ENCODE measurements around the gene FUT7. TPM values are rescaled to one million over a fixed set of nuclear protein-coding genes. Genes with fewer than 3 reads are reported as not detected.
A peak's percentile ranks its signal among the peaks of the same experiment; 100 is the strongest.

Gene FUT7
- total RNA-seq, 6 donors from 2014 or later = 0.94 to 2.3 (median 2.0) TPM; not detected in 1

- no peak for TF ChIP-seq POLR2A (IDR thresholded peaks at IDR 0.05)
- TF ChIP-seq EP300 (IDR thresholded peaks at IDR 0.05) = no peak
- TF ChIP-seq CTCF (IDR thresholded peaks at IDR 0.05) = no peak
- TF ChIP-seq POLR2AphosphoS5 (IDR thresholded peaks at IDR 0.05) = no peak
- H3K27me3 ChIP-seq = no peaks in the 10 kb centered on the region
- peaks cover 0 to 35% (median 21%) of the 10 kb centered on the region in 4 donors for H3K36me3 ChIP-seq
- H3K9me3 ChIP-seq = no peaks in the 10 kb centered on the region
- no peak overlapping the region for H3K4me3 ChIP-seq
- H3K27ac ChIP-seq = no peak overlapping the region
- no peak for ATAC-seq (ENCODE audit: low FRiP score in 2 of 2)
- H3K4me1 ChIP-seq = peaks cover 23 to 39% (median 34%) of the 10 kb centered on the region in 4 donors
- 73 to 83% methylated on average over 7 to 13 of the region's 13 CpGs for WGBS, 2 donors
- peak in 1 of 2 donors; percentile 69 for DNase-seq
Observed at GRCh38 chr9:137037035-137037434, 5.1 kb upstream of the FUT7 start.

- 74 to 89% methylated on average over 8 of the region's 8 CpGs for WGBS, 2 donors
- Histone ChIP-seq H3K36me3 (peaks cover 0 to 35% (median 21%) of the 10 kb centered on the region in 4 donors), H3K4me1 (peaks cover 23 to 41% (median 30%) of the 10 kb centered on the region in 4 donors), H3K27ac (peak overlapping the region in 2 of 4 donors; percentile 8 to 79), H3K9me3 (no peaks in the 10 kb centered on the region), H3K4me3 (no peak overlapping the region), H3K27me3 (no peaks in the 10 kb centered on the region)
- TF ChIP-seq CTCF (IDR thresholded peaks at IDR 0.05) = no peak
- no peak for TF ChIP-seq POLR2A (IDR thresholded peaks at IDR 0.05)
- TF ChIP-seq POLR2AphosphoS5 (IDR thresholded peaks at IDR 0.05) = no peak
- TF ChIP-seq EP300 (IDR thresholded peaks at IDR 0.05) = no peak
- ATAC-seq (ENCODE audit: low FRiP score in 2 of 2) (no peak), DNase-seq (peak in 1 of 2 donors; percentile 52)
Observed at GRCh38 chr9:137035937-137036336, 4.0 kb upstream of the FUT7 start.

GRCh38 chr9:137035507-137035834 is 3.6 kb upstream of the FUT7 start:
- no peaks in the 10 kb centered on the region for H3K9me3 ChIP-seq
- no peak overlapping the region for H3K4me3 ChIP-seq
- ATAC-seq (ENCODE audit: low FRiP score in 2 of 2) (peak in 1 of 2 donors; percentile 0), DNase-seq (no peak)
- H3K36me3 ChIP-seq = peaks cover 0 to 32% (median 19%) of the 10 kb centered on the region in 4 donors
- TF ChIP-seq CTCF (IDR thresholded peaks at IDR 0.05) (peak in 2 of 6 experiments; percentile 8 to 31), POLR2A (IDR thresholded peaks at IDR 0.05) (no peak), EP300 (IDR thresholded peaks at IDR 0.05) (no peak), POLR2AphosphoS5 (IDR thresholded peaks at IDR 0.05) (no peak)
- peaks cover 21 to 41% (median 32%) of the 10 kb centered on the region in 4 donors for H3K4me1 ChIP-seq
- H3K27me3 ChIP-seq = no peaks in the 10 kb centered on the region
- peak overlapping the region in 1 of 4 donors; percentile 79 for H3K27ac ChIP-seq
- WGBS, 2 donors = 32% methylated on average over 8 of the region's 9 CpGs; no CpG with 5 or more reads in 1 of the 2 donors

GRCh38 chr9:137034709-137035506 is 3.0 kb upstream of the FUT7 start:
- TF ChIP-seq POLR2A (IDR thresholded peaks at IDR 0.05) (no peak), POLR2AphosphoS5 (IDR thresholded peaks at IDR 0.05) (peak in 1 of 2 donors; percentile 8), CTCF (IDR thresholded peaks at IDR 0.05) (peak; percentile 87 to 97 (median 94))
- Histone ChIP-seq H3K27me3 (no peaks in the 10 kb centered on the region), H3K36me3 (peaks cover 0 to 27% (median 14%) of the 10 kb centered on the region in 4 donors), H3K4me3 (peak overlapping the region in 3 of 4 donors; percentile 6 to 30 (median 22)), H3K9me3 (no peaks in the 10 kb centered on the region), H3K4me1 (peaks cover 17 to 45% (median 34%) of the 10 kb centered on the region in 4 donors), H3K27ac (peak overlapping the region; percentile 46 to 79 (median 67))
- ATAC-seq (ENCODE audit: low FRiP score in 2 of 2) (peak; percentile 83), DNase-seq (peak; percentile 89 to 92)
- WGBS, 2 donors = 25 to 27% methylated on average over 13 to 18 of the region's 24 CpGs
